GM12892 (cell line): ENCODE data around the gene NOL4L.

Source experiments
- POLR2A ChIP-seq: IDR thresholded peaks from 2 replicates; pipeline ENCODE4 v1.6.1; 2011; ENCODE audit warnings: low read depth, low read length, control low read depth
- POLR2AphosphoS5 ChIP-seq: IDR thresholded peaks from 2 replicates; pipeline ENCODE4 v1.6.1; 2011; ENCODE audit warnings: low read depth, low read length, control low read depth

- TF ChIP-seq POLR2AphosphoS5 (no peak), POLR2A (no peak)
These were observed 65.8 kb downstream of the NOL4L start for GRCh38 chr20:32519381-32519730.
